OCI-LY3 (cell line): Measurements from ENCODE around the gene FASLG.

Source experiments
- CTCF ChIP-seq: fragments of 200-600, 300-600 bp; sonication (generic); IDR thresholded peaks from 2 replicates; pipeline ENCODE4 v1.5.1; 2014; ENCODE audit warnings: antibody characterized with exemption, low read length, low read depth
- EZH2phosphoT487 ChIP-seq: fragments of 200-600 bp; shearing (Covaris generic); IDR thresholded peaks from 2 replicates; pipeline ENCODE4 v1.6.1; 2018; ENCODE audit warnings: antibody characterized with exemption, mixed run types, low read depth

- TF ChIP-seq CTCF: no peak
- TF ChIP-seq EZH2phosphoT487: no peak
Observed at GRCh38 chr1:172612478-172612877, 46.4 kb upstream of the FASLG start.
